Activated B cell treated with CpG ODN at 0.5 μM for 24 hours (primary cell): ENCODE data around the gene MYL4. TPM values are rescaled to one million over a fixed set of nuclear protein-coding genes. Genes with fewer than 3 reads are reported as not detected.

Experiments used
- ATAC-seq: fragments of 200-7000 bp; cut with Tn5 transposase; one replicate; pipeline ENCODE4 v1.10.0; 2021; ENCODE audit warnings: low read depth, mild to moderate bottlenecking, moderate library complexity
- CTCF ChIA-PET: fragments of 350-600 bp; sonication (Branson Sonifier 250); formaldehyde crosslinking; loops from one replicate; lab custom pipeline; 2021; ENCODE audit warnings: antibody characterized with exemption; lab: Charles Lee
- POLR2A ChIA-PET: fragments of 350-600 bp; sonication (Branson Sonifier 250); formaldehyde crosslinking; loops from one replicate; lab custom pipeline; 2021; ENCODE audit warnings: antibody characterized with exemption; lab: Charles Lee
- DNase-seq: peaks from one replicate; pipeline ENCODE4 v3.0.0; 2022
- H3K27ac Mint-ChIP-seq: one replicate; pipeline ENCODE4 v1.8.0; 2020; ENCODE audit warnings: mixed read lengths
- H3K27me3 Mint-ChIP-seq: one replicate; pipeline ENCODE4 v1.8.0; 2021; ENCODE audit warnings: mixed read lengths
- H3K36me3 Mint-ChIP-seq: one replicate; pipeline ENCODE4 v1.8.0; 2021; ENCODE audit warnings: low read depth, mixed read lengths
- H3K4me1 Mint-ChIP-seq: one replicate; pipeline ENCODE4 v1.8.0; 2021; ENCODE audit warnings: mixed read lengths
- H3K4me3 Mint-ChIP-seq: one replicate; pipeline ENCODE4 v1.8.0; 2020; ENCODE audit warnings: mild to moderate bottlenecking, mixed read lengths
- H3K9me3 Mint-ChIP-seq: one replicate; pipeline ENCODE4 v1.8.0; 2020; ENCODE audit warnings: mixed read lengths
- CTCF ChIP-seq: fragments of 200-600 bp; IDR thresholded peaks from one replicate; pipeline ENCODE4 v1.8.0; 2022; ENCODE audit warnings: antibody characterized with exemption, mild to moderate bottlenecking
- intact Hi-C: fragments of 100-400 bp; cut with micrococcal nuclease; formaldehyde crosslinking; loops from one replicate; pipeline ENCODE4 v1.15.1; 2024
- total RNA-seq: library from RNA; stranded (reverse); gene quantifications from 2 replicates; pipeline ENCODE4 v1.2.3, GENCODE V29; 2022

MYL4 gene
- total RNA-seq, 1 donor from 2014 or later = not detected

DNA sequence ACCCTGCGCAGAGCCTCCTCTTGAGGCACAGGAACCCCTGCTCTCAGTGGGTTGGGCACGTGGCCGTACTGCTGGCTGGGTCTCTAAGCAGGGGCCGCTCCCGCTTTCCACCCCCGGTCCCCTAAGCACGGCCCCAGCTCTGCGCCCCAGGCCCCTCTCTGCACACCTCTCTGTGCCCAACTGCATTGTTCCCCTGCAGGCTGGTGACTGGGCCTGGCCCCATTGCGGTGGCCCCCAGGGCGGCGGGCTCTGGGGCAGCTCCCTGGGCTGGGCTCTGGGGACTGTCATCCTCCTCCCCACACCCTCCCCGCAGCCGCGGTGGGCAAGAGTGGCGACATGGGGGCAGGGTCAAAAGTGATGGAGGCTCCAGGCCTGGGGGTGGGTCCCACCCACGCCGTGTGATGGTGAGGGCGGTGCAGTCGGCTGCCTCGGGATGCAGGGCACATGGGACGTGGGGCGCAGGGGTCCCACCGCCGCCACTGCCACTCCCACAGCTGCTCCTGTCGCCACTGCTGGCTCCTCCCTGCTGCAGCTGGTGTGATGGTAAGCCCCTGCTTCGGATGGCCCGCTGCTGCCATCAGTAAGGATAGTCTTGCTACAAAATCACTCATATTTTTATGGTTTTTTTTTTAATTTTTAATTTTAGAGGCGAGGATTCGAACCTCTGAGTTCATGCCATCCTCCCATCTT lies 29.3 kb downstream of the MYL4 start:
- CTCF ChIA-PET = interaction anchor here (1.0 kb wide), 1 partner anchor 9 kb away, joined by 3 read pairs; no protein-coding TSS in a partner anchor

DNA sequence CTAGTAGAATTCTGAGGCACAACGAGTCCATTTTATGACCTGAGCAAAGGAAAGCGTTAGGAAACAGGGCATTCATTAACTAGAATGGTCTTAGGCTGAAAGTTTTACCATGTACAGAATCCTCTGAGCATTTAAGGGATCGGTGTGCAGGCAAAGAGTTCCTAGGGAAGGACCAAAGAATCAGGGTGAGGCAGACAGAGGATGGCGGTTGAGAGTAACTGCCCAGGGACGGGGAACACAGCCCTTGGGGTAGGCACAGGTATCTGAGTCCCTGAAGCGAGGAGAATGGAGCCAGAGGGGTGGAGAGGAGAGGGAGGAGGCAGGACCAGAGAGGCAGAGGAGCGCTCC lies 30.4 kb downstream of the MYL4 start:
- ChIA-PET POLR2A (interaction anchor here (1.0 to 1.4 kb wide), 2 partner anchors 46 to 84 kb away, joined by 3 to 4 read pairs; partner anchors contain the start of gene EFCAB13), CTCF (interaction anchor here (1.1 kb wide), 1 partner anchor 76 kb away, joined by 3 read pairs; no protein-coding TSS in a partner anchor)
- Mint-ChIP-seq H3K27me3 (no peaks in the 10 kb centered on the region), H3K4me3 (no peak overlapping the region), H3K27ac (peak overlapping the region; percentile 10), H3K4me1 (peaks cover 31% of the 10 kb centered on the region), H3K36me3 (no peaks in the 10 kb centered on the region), H3K9me3 (no peaks in the 10 kb centered on the region)
- DNase-seq (no peak), ATAC-seq (no peak)
- intact Hi-C loops = no loop called here
- TF ChIP-seq CTCF = no peak

More for the DNA sequence above, 29.3 kb downstream of the MYL4 start:
- Mint-ChIP-seq H3K4me1 (peaks cover 20% of the 10 kb centered on the region), H3K4me3 (no peak overlapping the region), H3K36me3 (no peaks in the 10 kb centered on the region), H3K27me3 (no peaks in the 10 kb centered on the region), H3K9me3 (no peaks in the 10 kb centered on the region), H3K27ac (no peak overlapping the region)
- POLR2A ChIA-PET = interaction anchor here (0.6 kb wide), 1 partner anchor 10 kb away, joined by 4 read pairs; no protein-coding TSS in a partner anchor
- ATAC-seq (no peak), DNase-seq (no peak)
- no peak for TF ChIP-seq CTCF
- intact Hi-C loops = no loop called here

- Mint-ChIP-seq H3K27me3 (no peaks in the 10 kb centered on the region), H3K4me3 (no peak overlapping the region), H3K4me1 (peaks cover 36% of the 10 kb centered on the region), H3K36me3 (no peaks in the 10 kb centered on the region), H3K27ac (peak overlapping the region; percentile 10), H3K9me3 (no peaks in the 10 kb centered on the region)
- intact Hi-C loops = no loop called here
- DNase-seq (no peak), ATAC-seq (peak; percentile 43)
- ChIA-PET POLR2A (interaction anchor here (1.0 to 1.4 kb wide), 3 partner anchors 45 to 84 kb away, joined by 3 to 9 read pairs (median 4); partner anchors contain the start of gene EFCAB13), CTCF (interaction anchor here (1.1 kb wide), 1 partner anchor 75 kb away, joined by 3 read pairs; no protein-coding TSS in a partner anchor)
- no peak for TF ChIP-seq CTCF
These were observed 31.0 kb downstream of the MYL4 start for GRCh38 chr17:47239967-47240651.

DNA sequence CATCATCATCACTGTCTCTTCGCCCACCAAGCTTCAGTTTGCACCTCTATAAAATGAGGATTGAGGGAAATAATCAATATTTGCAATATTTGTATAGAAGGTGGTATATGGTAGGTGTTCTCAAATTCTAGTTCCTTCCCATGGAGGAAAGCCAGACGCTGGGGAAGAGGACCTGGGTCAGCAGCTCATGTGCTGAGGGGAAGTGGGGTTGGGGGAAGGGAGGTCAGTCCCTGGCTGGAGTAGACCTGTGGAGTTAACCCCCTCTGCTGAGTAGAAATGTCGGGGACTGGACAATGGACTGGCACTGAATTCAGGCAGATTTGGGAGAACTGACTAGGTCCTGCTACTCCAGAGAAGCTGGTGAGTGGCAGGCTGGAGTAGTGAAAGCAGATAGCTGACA lies 31.7 kb downstream of the MYL4 start:
- no peak for TF ChIP-seq CTCF
- intact Hi-C loops = no loop called here
- no peak for DNase-seq
- CTCF ChIA-PET = no interaction called here
- no peaks in the 10 kb centered on the region for H3K36me3 Mint-ChIP-seq
- no peak overlapping the region for H3K27ac Mint-ChIP-seq
- H3K4me1 Mint-ChIP-seq = peaks cover 37% of the 10 kb centered on the region
- H3K9me3 Mint-ChIP-seq = no peaks in the 10 kb centered on the region
- no peaks in the 10 kb centered on the region for H3K27me3 Mint-ChIP-seq
- POLR2A ChIA-PET = interaction anchor here (0.7 to 1.0 kb wide), 3 partner anchors 47 to 84 kb away, joined by 3 to 9 read pairs (median 3); partner anchors contain the start of gene EFCAB13
- H3K4me3 Mint-ChIP-seq = no peak overlapping the region
- no peak for ATAC-seq

DNA sequence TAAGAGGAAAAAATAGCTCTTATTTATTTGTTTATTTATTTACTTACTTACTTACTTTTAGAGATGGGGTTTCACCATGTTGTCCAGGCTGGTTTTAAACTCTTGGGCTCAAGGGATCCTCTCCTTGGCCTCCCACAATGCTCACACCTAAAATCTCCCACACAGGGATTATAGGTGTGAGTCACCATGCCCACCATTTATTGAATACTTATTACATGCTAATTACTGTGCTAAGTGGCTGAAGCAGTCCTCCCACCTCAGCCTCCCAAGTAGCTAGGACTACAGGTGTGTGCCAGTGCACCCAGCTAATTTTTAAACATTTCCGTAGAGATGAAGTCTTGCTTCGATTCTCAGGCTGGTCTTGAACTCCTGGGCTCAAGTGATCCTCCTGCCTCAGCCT lies 33.5 kb downstream of the MYL4 start:
- H3K27me3 Mint-ChIP-seq = no peaks in the 10 kb centered on the region
- ChIA-PET CTCF (interaction anchor here (1.2 to 1.3 kb wide), 2 partner anchors 9 to 73 kb away, joined by 3 to 5 read pairs; no protein-coding TSS in a partner anchor), POLR2A (interaction anchor here (1.4 kb wide), 1 partner anchor 81 kb away, joined by 3 read pairs; the partner anchor contains the start of gene EFCAB13)
- intact Hi-C loops = no loop called here
- no peak overlapping the region for H3K4me3 Mint-ChIP-seq
- DNase-seq (no peak), ATAC-seq (no peak)
- no peak for TF ChIP-seq CTCF
- peaks cover 37% of the 10 kb centered on the region for H3K4me1 Mint-ChIP-seq
- no peaks in the 10 kb centered on the region for H3K9me3 Mint-ChIP-seq
- no peaks in the 10 kb centered on the region for H3K36me3 Mint-ChIP-seq
- H3K27ac Mint-ChIP-seq = no peak overlapping the region
